CD4-positive, alpha-beta memory T cell (primary cell): ENCODE measurements around the gene KCTD6. TPM values are rescaled to one million over a fixed set of nuclear protein-coding genes. Genes with fewer than 3 reads are reported as not detected.
A peak's percentile ranks its signal among the peaks of the same experiment; 100 is the strongest.

ENCODE experiments used
- CTCF ChIA-PET: fragments of 350-600 bp; sonication (Branson Sonifier 250); formaldehyde crosslinking; loops from one replicate; lab custom pipeline; 2021; ENCODE audit warnings: inconsistent platforms; ENCODE audit not compliant: partially characterized antibody; lab: Charles Lee
- POLR2A ChIA-PET: fragments of 350-600 bp; sonication (Branson Sonifier 250); formaldehyde crosslinking; loops from one replicate; lab custom pipeline; 2021; ENCODE audit not compliant: partially characterized antibody; lab: Charles Lee
- DNase-seq, 5 donors: peaks; one replicate each; pipeline versions ENCODE4 v3.0.0 to v3.0.0-alpha.2; 2020 to 2022; ENCODE audit warnings: mixed read lengths in 1 of 5
- H3K27ac ChIP-seq: one replicate; pipeline ENCODE4 v1.7.0; 2013; ENCODE audit warnings: low read depth, low read length
- H3K27me3 ChIP-seq: 2 replicates; pipeline ENCODE4 v1.7.0; 2013; ENCODE audit warnings: mild to moderate bottlenecking, low read length, moderate library complexity; ENCODE audit not compliant: insufficient read depth
- H3K36me3 ChIP-seq: 2 replicates; pipeline ENCODE4 v1.7.0; 2013; ENCODE audit warnings: mild to moderate bottlenecking, low read length, moderate library complexity; ENCODE audit not compliant: insufficient read depth
- H3K4me1 ChIP-seq: 2 replicates; pipeline ENCODE4 v1.7.0; 2013; ENCODE audit warnings: mild to moderate bottlenecking, low read length, moderate library complexity; ENCODE audit not compliant: insufficient read depth
- H3K4me3 ChIP-seq, 2 donors: one replicate each; pipeline ENCODE4 v1.7.0; 2013; ENCODE audit warnings: low read length in 2 of 2, mild to moderate bottlenecking in 1 of 2
- H3K9me3 ChIP-seq, 2 donors: one replicate each; pipeline ENCODE4 v1.7.0; 2013; ENCODE audit warnings: low read length in 2 of 2, control low read depth in 1 of 2; ENCODE audit not compliant: control insufficient read depth in 1 of 2
- H3K27ac Mint-ChIP-seq, 7 donors: one replicate each; pipeline ENCODE4 v1.8.0; 2020 to 2021; ENCODE audit warnings: mixed read lengths in 7 of 7, mild to moderate bottlenecking in 6 of 7, inconsistent platforms in 3 of 7, moderate library complexity in 3 of 7
- H3K27me3 Mint-ChIP-seq, 2 donors: one replicate each; pipeline ENCODE4 v1.8.0; 2020 to 2021; ENCODE audit warnings: mixed read lengths in 2 of 2
- H3K36me3 Mint-ChIP-seq, 2 donors: one replicate each; pipeline ENCODE4 v1.8.0; 2020 to 2021; ENCODE audit warnings: mixed read lengths in 2 of 2, inconsistent platforms in 1 of 2, mild to moderate bottlenecking in 1 of 2
- H3K4me1 Mint-ChIP-seq, 4 donors: one replicate each; pipeline ENCODE4 v1.8.0; 2020 to 2021; ENCODE audit warnings: mixed read lengths in 4 of 4, mild to moderate bottlenecking in 1 of 4
- H3K4me3 Mint-ChIP-seq, 8 donors: one replicate each; pipeline ENCODE4 v1.8.0; 2020 to 2021; ENCODE audit warnings: mixed read lengths in 8 of 8, mild to moderate bottlenecking in 7 of 8, moderate library complexity in 6 of 8, inconsistent platforms in 3 of 8
- H3K9me3 Mint-ChIP-seq, 8 donors: one replicate each; pipeline ENCODE4 v1.8.0; 2020 to 2021; ENCODE audit warnings: mixed read lengths in 8 of 8, mild to moderate bottlenecking in 5 of 8, inconsistent platforms in 3 of 8, moderate library complexity in 1 of 8
- intact Hi-C: fragments of 100-400 bp; cut with micrococcal nuclease; formaldehyde crosslinking; loops from one replicate; pipeline ENCODE4 v1.15.1; 2023
- polyA plus RNA-seq, 2 donors: library from polyadenylated mRNA; unstranded; fragments of 300-500 nt; fragmentation: Illumina TruSeq; gene quantifications; one replicate each; pipeline ENCODE4 v1.2.3, GENCODE V29; 2021
- total RNA-seq, 2 experiments: library from RNA; stranded (reverse); gene quantifications; one replicate each; pipeline ENCODE4 v1.2.3, GENCODE V29; 2021

KCTD6 gene
- total RNA-seq, result 10 to 100 TPM in 1 of 2 experiments, 1 to 10 TPM in 1; 8.9 to 11.6 TPM
- polyA plus RNA-seq, result 10 to 100 TPM in 1 of 2 donors, 1 to 10 TPM in 1; 6.8 to 15.3 TPM

GRCh38 chr3:58491506-58492402 lies at the start of gene KCTD6:
Gene KCTD6 (plus strand): TSS chr3:58492096. CDS start chr3:58498756, 6,660 bp downstream.
- Histone ChIP-seq H3K9me3 (no peaks in the 10 kb centered on the region), H3K4me1 (peaks cover 52% of the 10 kb centered on the region), H3K4me3 (peak within 1 kb of the TSS; percentile 31 to 84), H3K27me3 (no peaks in the 10 kb centered on the region), H3K36me3 (no peaks in the 10 kb centered on the region), H3K27ac (peak within 1 kb of the TSS; percentile 54)
- peaks cover 0 to 4% of the 10 kb centered on the region in 2 donors for H3K36me3 Mint-ChIP-seq
- intact Hi-C loops, result loop anchor here (1.0 to 2.0 kb wide), 7 partner anchors 19 to 254 kb away; partner anchors contain the start of genes ABHD6, HTD2, PDHB and PXK
- ChIA-PET POLR2A (interaction anchor here (0.7 to 3.5 kb wide), 9 partner anchors 10 to 185 kb away, joined by 3 to 40 read pairs (median 5); partner anchors contain the start of genes HTD2, PDHB, PXK and RPP14), CTCF (interaction anchor here (0.6 to 7.6 kb wide), 29 partner anchors 9 to 940 kb away, joined by 3 to 89 read pairs (median 5); partner anchors contain the start of genes ACOX2, HTD2, PDHB and PXK)
- H3K4me1 Mint-ChIP-seq, result peaks cover 39 to 78% (median 60%) of the 10 kb centered on the region in 4 donors
- DNase-seq, result peak; percentile 79 to 91 (median 86)
- H3K4me3 Mint-ChIP-seq, result peak within 1 kb of the TSS; percentile 92 to 97 (median 96)
- H3K9me3 Mint-ChIP-seq, result no peaks in the 10 kb centered on the region
- no peaks in the 10 kb centered on the region for H3K27me3 Mint-ChIP-seq
- peak within 1 kb of the TSS; percentile 87 to 98 (median 94) for H3K27ac Mint-ChIP-seq

GRCh38 chr3:58452176-58452575 lies 39.7 kb upstream of the KCTD6 start:
- intact Hi-C loops, result no loop called here
- no peak overlapping the region for H3K4me3 Mint-ChIP-seq
- H3K27ac ChIP-seq, result no peak overlapping the region
- H3K9me3 ChIP-seq, result peaks cover 0 to 3% of the 10 kb centered on the region in 2 donors
- peaks cover 0 to 40% (median 33%) of the 10 kb centered on the region in 8 donors for H3K9me3 Mint-ChIP-seq
- no peak overlapping the region for H3K4me3 ChIP-seq
- no peak for DNase-seq
- H3K27me3 Mint-ChIP-seq, result peaks cover 2 to 4% of the 10 kb centered on the region in 2 donors
- peaks cover 0 to 2% (median under 1%) of the 10 kb centered on the region in 4 donors for H3K4me1 Mint-ChIP-seq
- CTCF ChIA-PET, result interaction anchor here (0.7 to 1.3 kb wide), 2 partner anchors 11 to 145 kb away, joined by 3 to 4 read pairs; no protein-coding TSS in a partner anchor
- no peak overlapping the region for H3K27ac Mint-ChIP-seq
- H3K4me1 ChIP-seq, result no peaks in the 10 kb centered on the region
- H3K36me3 Mint-ChIP-seq, result peaks cover 13 to 14% of the 10 kb centered on the region in 2 donors
- no peaks in the 10 kb centered on the region for H3K36me3 ChIP-seq
- POLR2A ChIA-PET, result no interaction called here
- no peaks in the 10 kb centered on the region for H3K27me3 ChIP-seq

GRCh38 chr3:58459160-58459559 lies 32.7 kb upstream of the KCTD6 start:
- Mint-ChIP-seq H3K27ac (no peak overlapping the region), H3K27me3 (peaks cover 2 to 5% of the 10 kb centered on the region in 2 donors), H3K36me3 (peaks cover 10 to 11% of the 10 kb centered on the region in 2 donors), H3K9me3 (peaks cover 0 to 30% (median 22%) of the 10 kb centered on the region in 8 donors), H3K4me3 (no peak overlapping the region), H3K4me1 (peaks cover 2 to 7% (median 7%) of the 10 kb centered on the region in 4 donors)
- H3K4me3 ChIP-seq, result no peak overlapping the region
- no peaks in the 10 kb centered on the region for H3K27me3 ChIP-seq
- no peak overlapping the region for H3K27ac ChIP-seq
- peaks cover 0 to 3% of the 10 kb centered on the region in 2 donors for H3K9me3 ChIP-seq
- ChIA-PET POLR2A (no interaction called here), CTCF (interaction anchor here (1.4 kb wide), 1 partner anchor 8 kb away, joined by 3 read pairs; no protein-coding TSS in a partner anchor)
- intact Hi-C loops, result no loop called here
- no peak for DNase-seq
- no peaks in the 10 kb centered on the region for H3K36me3 ChIP-seq
- peaks cover 7% of the 10 kb centered on the region for H3K4me1 ChIP-seq

- Histone ChIP-seq H3K36me3 (no peaks in the 10 kb centered on the region), H3K4me1 (peaks cover 7% of the 10 kb centered on the region), H3K27me3 (no peaks in the 10 kb centered on the region), H3K4me3 (no peak overlapping the region), H3K9me3 (no peaks in the 10 kb centered on the region), H3K27ac (no peak overlapping the region)
- Mint-ChIP-seq H3K9me3 (peaks cover 0 to 4% (median 0%) of the 10 kb centered on the region in 8 donors), H3K36me3 (no peaks in the 10 kb centered on the region), H3K27me3 (peaks cover 0 to 3% of the 10 kb centered on the region in 2 donors), H3K27ac (no peak overlapping the region), H3K4me3 (peak overlapping the region in 1 of 8 donors; percentile 54), H3K4me1 (peaks cover 2 to 7% (median 7%) of the 10 kb centered on the region in 4 donors)
- CTCF ChIA-PET, result no interaction called here
- no peak for DNase-seq
- POLR2A ChIA-PET, result no interaction called here
- intact Hi-C loops, result loop anchor here (1.0 to 10.0 kb wide), 3 partner anchors 28 to 172 kb away; no protein-coding TSS in a partner anchor
Observed at GRCh38 chr3:58462829-58463180, 29.1 kb upstream of the KCTD6 start.

- H3K27me3 Mint-ChIP-seq, result peaks cover 0 to 3% of the 10 kb centered on the region in 2 donors
- H3K4me1 Mint-ChIP-seq, result peaks cover 2 to 7% (median 7%) of the 10 kb centered on the region in 4 donors
- intact Hi-C loops, result loop anchor here (1.0 to 10.0 kb wide), 3 partner anchors 28 to 171 kb away; no protein-coding TSS in a partner anchor
- H3K27ac ChIP-seq, result no peak overlapping the region
- H3K4me1 ChIP-seq, result peaks cover 7% of the 10 kb centered on the region
- no peak overlapping the region for H3K4me3 ChIP-seq
- H3K9me3 ChIP-seq, result no peaks in the 10 kb centered on the region
- no peaks in the 10 kb centered on the region for H3K36me3 ChIP-seq
- ChIA-PET POLR2A (interaction anchor here (0.9 to 1.3 kb wide), 4 partner anchors 29 to 157 kb away, joined by 3 to 5 read pairs (median 4); partner anchors contain the start of genes HTD2, KCTD6 and RPP14), CTCF (interaction anchor here (0.6 to 1.8 kb wide), 28 partner anchors 9 to 1810 kb away, joined by 3 to 21 read pairs (median 4); partner anchors contain the start of genes ACOX2, HTD2, KCTD6 and PDHB)
- H3K27me3 ChIP-seq, result no peaks in the 10 kb centered on the region
- DNase-seq, result peak; percentile 41 to 67 (median 54)
- H3K27ac Mint-ChIP-seq, result peak overlapping the region in 2 of 7 donors; percentile 41 to 79
- peak overlapping the region in 6 of 8 donors; percentile 8 to 56 (median 25) for H3K4me3 Mint-ChIP-seq
- no peaks in the 10 kb centered on the region for H3K36me3 Mint-ChIP-seq
- H3K9me3 Mint-ChIP-seq, result no peaks in the 10 kb centered on the region
Observed at GRCh38 chr3:58463181-58463941, 28.5 kb upstream of the KCTD6 start.

- POLR2A ChIA-PET, result interaction anchor here (0.9 to 1.3 kb wide), 4 partner anchors 28 to 158 kb away, joined by 3 to 5 read pairs (median 4); partner anchors contain the start of genes HTD2, KCTD6 and RPP14
Observed at GRCh38 chr3:58463942-58464271, 28.0 kb upstream of the KCTD6 start.

More at GRCh38 chr3:58463942-58464271, 28.0 kb upstream of the KCTD6 start:
- Histone ChIP-seq H3K27ac (no peak overlapping the region), H3K27me3 (no peaks in the 10 kb centered on the region), H3K9me3 (no peaks in the 10 kb centered on the region), H3K4me3 (no peak overlapping the region), H3K4me1 (peaks cover 7% of the 10 kb centered on the region), H3K36me3 (no peaks in the 10 kb centered on the region)
- H3K27ac Mint-ChIP-seq, result peak overlapping the region in 2 of 7 donors; percentile 41 to 79
- H3K4me1 Mint-ChIP-seq, result peaks cover 2 to 7% (median 7%) of the 10 kb centered on the region in 4 donors
- intact Hi-C loops, result loop anchor here (1.0 to 10.0 kb wide), 3 partner anchors 27 to 171 kb away; no protein-coding TSS in a partner anchor
- peak overlapping the region in 6 of 8 donors; percentile 8 to 56 (median 25) for H3K4me3 Mint-ChIP-seq
- CTCF ChIA-PET, result interaction anchor here (0.6 to 1.8 kb wide), 29 partner anchors 8 to 1811 kb away, joined by 3 to 21 read pairs (median 4); partner anchors contain the start of genes ACOX2, HTD2, KCTD6 and PDHB
- peaks cover 0 to 3% of the 10 kb centered on the region in 2 donors for H3K27me3 Mint-ChIP-seq
- no peaks in the 10 kb centered on the region for H3K36me3 Mint-ChIP-seq
- H3K9me3 Mint-ChIP-seq, result no peaks in the 10 kb centered on the region
- no peak for DNase-seq
